Heart right ventricle (tissue), 16 donors: Measurements from ENCODE around the gene RAP1GAP. TPM values are rescaled to one million over a fixed set of nuclear protein-coding genes. Genes with fewer than 3 reads are reported as not detected.
"Not testable (repeated sequence)": the region's sequence is repeated elsewhere in the genome, so short reads cannot be mapped to it uniquely, and the experiment has no call there.

ENCODE experiments used
- ATAC-seq, 8 donors: fragments of 200-7000 bp; cut with Tn5 transposase; one replicate each; pipeline ENCODE4 v1.9.1; 2020; ENCODE audit warnings: mild to moderate bottlenecking in 8 of 8, moderate library complexity in 8 of 8, moderate number of reproducible peaks in 1 of 8
- DNase-seq, 2 donors: peaks; one replicate each; pipeline ENCODE4 v3.0.0-alpha.2; 2020
- H3K27ac ChIP-seq, 10 donors: fragments of 200-600 bp; sonication (generic) in 2 of 10; one replicate each; pipeline versions ENCODE4 v1.5.0 to v1.8.0; 2020 to 2022; ENCODE audit warnings: mild to moderate bottlenecking in 3 of 10
- H3K27me3 ChIP-seq, 7 donors: fragments of 200-600 bp; one replicate each; pipeline ENCODE4 v1.8.0; 2021 to 2022; ENCODE audit warnings: mild to moderate bottlenecking in 2 of 7
- H3K36me3 ChIP-seq, 9 donors: fragments of 200-600 bp; sonication (generic) in 1 of 9; one replicate each; pipeline versions ENCODE4 v1.5.0 to v1.8.0; 2020 to 2022; ENCODE audit warnings: mild to moderate bottlenecking in 2 of 9
- H3K4me1 ChIP-seq, 9 donors: fragments of 200-600 bp; sonication (generic) in 1 of 9; one replicate each; pipeline versions ENCODE4 v1.5.0 to v1.8.0; 2020 to 2022; ENCODE audit warnings: mild to moderate bottlenecking in 4 of 9
- H3K4me3 ChIP-seq, 10 donors: fragments of 200-600 bp; sonication (generic) in 2 of 10; one replicate each; pipeline versions ENCODE4 v1.5.0 to v1.8.0; 2020 to 2022; ENCODE audit warnings: mild to moderate bottlenecking in 7 of 10, moderate library complexity in 2 of 10
- H3K9me3 ChIP-seq, 11 donors: fragments of 200-600 bp in 10 of 11; sonication (generic) in 2 of 11; one replicate each; pipeline versions ENCODE4 v1.5.0 to v1.8.0; 2013 to 2022; ENCODE audit warnings: mild to moderate bottlenecking in 2 of 11, control low read depth in 1 of 11, moderate library complexity in 1 of 11
- CTCF ChIP-seq, 9 donors: fragments of 200-600 bp; sonication (generic) in 2 of 9; IDR thresholded peaks; one replicate each; pipeline versions ENCODE4 v1.5.0 to v1.8.0; 2021 to 2022; ENCODE audit warnings: antibody characterized with exemption in 9 of 9, mild to moderate bottlenecking in 5 of 9, moderate library complexity in 1 of 9
- WGBS, 2 donors: extraction: QIAGEN DNeasy Blood & Tissue Kit; methylation state at CpG; one replicate each; pipeline ENCODE4 v1.1.7; 2013; ENCODE audit warnings: inconsistent platforms in 1 of 2; 5-methylcytosine and 5-hydroxymethylcytosine counted together
- intact Hi-C, 10 donors: fragments of 100-400 bp; cut with DNase I; formaldehyde crosslinking; loops; one replicate each; pipeline versions ENCODE4 v1.11.1 to v1.14.2; 2022
- polyA plus RNA-seq, 2 donors: library from polyadenylated mRNA; stranded (reverse); fragments of 200-250 nt; gene quantifications; one replicate each; pipeline ENCODE4 v1.2.3, GENCODE V29; 2013
- total RNA-seq, 10 donors: library from RNA; stranded (reverse); fragmentation: NEBNext Ultra II Directional in 3 of 10; extraction: Animal tissue kit (Norgen Biotek cat#: 25700) in 3 of 10; gene quantifications; one replicate each; pipeline versions ENCODE4 v1.2.1 to v1.2.4, GENCODE V29; 2021 to 2023
- donor health status: Arrhythmogenic right ventricular cardiomyopathy.
- donor health status: ischemic (EF 13 %, LVEDD 7.1; RV severe dilation, severe dysfunction).
- donor health status: healthy with polysubstance abuse.
- donor health status: DM: no; HTN: yes; CAD: no.
- donor health status: DM: no; HTN: no; CAD: no.
- donor health status: ischemic (EF 25% LVEDD 6.9; RV normal size, moderate dysfunction).
- donor health status: ischemic (EF 25% LVEDD 5.7; RV mildly dilated, moderate dysfunction).
- donor health status: healthy.
- donor health status: DM: yes; HTN: yes; CAD: no.
- donor health status: Ischemic cardiomyopathy.
- donor health status: ischemic (EF 35%, LVEDD 5.7; RV mildly dilated, moderate dysfunction).
- donor health status: nonischemic (EF 11% LVEDD 7.7; RV severe dilation, severe dysfunction).
- donor health status: DM: yes; HTN: yes; CAD: no.
- donor health status: PGD.
- donor health status: ischemic (EF 29% LVEDD 5.4; RV normal size, mild dysfunction).
- donor health status: nonischemic (EF 23%, LVEDD 6.1; RV moderate dilation, normal function).

RAP1GAP gene
- total and polyA plus RNA-seq, 12 donors, result 0.42 to 5.9 (median 4.0) TPM

- peaks cover 0 to 8% (median 0%) of the 10 kb centered on the region in 11 donors for H3K9me3 ChIP-seq
- no peaks in the 10 kb centered on the region for H3K27me3 ChIP-seq
- no peak for ATAC-seq
- no peak overlapping the region for H3K4me3 ChIP-seq
- no peak overlapping the region for H3K27ac ChIP-seq
- peaks cover 0 to 3% (median 0%) of the 10 kb centered on the region in 9 donors for H3K36me3 ChIP-seq
- no peak for DNase-seq
- no peak for TF ChIP-seq CTCF (IDR thresholded peaks at IDR 0.05)
- H3K4me1 ChIP-seq, result peaks cover 0 to 5% (median 0%) of the 10 kb centered on the region in 9 donors
- intact Hi-C loops, result no loop called here
- 86 to 89% methylated on average over 15 of the region's 15 CpGs for WGBS, 2 donors
Observed at GRCh38 chr1:21568006-21568746, 101.0 kb downstream of the RAP1GAP start.

- Histone ChIP-seq H3K36me3 (peaks cover 0 to 3% (median 0%) of the 10 kb centered on the region in 9 donors), H3K27ac (no peak overlapping the region), H3K4me3 (no peak overlapping the region), H3K9me3 (peaks cover 0 to 8% (median 0%) of the 10 kb centered on the region in 11 donors), H3K27me3 (no peaks in the 10 kb centered on the region), H3K4me1 (peaks cover 0 to 5% (median 0%) of the 10 kb centered on the region in 9 donors)
- DNase-seq (no peak), ATAC-seq (no peak)
- WGBS, 2 donors, result 79 to 81% methylated on average over 24 of the region's 24 CpGs
- intact Hi-C loops, result no loop called here
- no peak for TF ChIP-seq CTCF (IDR thresholded peaks at IDR 0.05)
Observed at GRCh38 chr1:21567241-21568005, 101.7 kb downstream of the RAP1GAP start.

GRCh38 chr1:21566361-21566760, 102.8 kb downstream of the RAP1GAP start:
- H3K4me1 ChIP-seq, DNase-seq, H3K27me3 ChIP-seq, ATAC-seq, H3K4me3 ChIP-seq, intact Hi-C loops, H3K27ac ChIP-seq, H3K36me3 ChIP-seq, H3K9me3 ChIP-seq: not testable (repeated sequence)
- WGBS, 2 donors, result 92 to 95% methylated on average over 15 of the region's 15 CpGs

GRCh38 chr1:21565285-21565684, 103.9 kb downstream of the RAP1GAP start:
- H3K9me3 ChIP-seq, result no peaks in the 10 kb centered on the region
- intact Hi-C loops, result no loop called here
- DNase-seq (no peak), ATAC-seq (no peak)
- WGBS, 2 donors, result 63 to 75% methylated on average over 8 of the region's 8 CpGs
- peaks cover 0 to 5% (median 0%) of the 10 kb centered on the region in 9 donors for H3K4me1 ChIP-seq
- peaks cover 0 to 3% (median 0%) of the 10 kb centered on the region in 9 donors for H3K36me3 ChIP-seq
- H3K27me3 ChIP-seq, result no peaks in the 10 kb centered on the region
- no peak for TF ChIP-seq CTCF (IDR thresholded peaks at IDR 0.05)
- H3K27ac ChIP-seq, result no peak overlapping the region
- H3K4me3 ChIP-seq, result no peak overlapping the region
